ENCODE data around the gene RBFOX2. TPM values are rescaled to one million over a fixed set of nuclear protein-coding genes. Genes with fewer than 3 reads are reported as not detected.

Gene RBFOX2
- total and polyA plus RNA-seq, 2 donors (not counting 3 experiments of a cell fraction or from before 2014, with no cell fraction given) = 125 to 142 TPM

DNA sequence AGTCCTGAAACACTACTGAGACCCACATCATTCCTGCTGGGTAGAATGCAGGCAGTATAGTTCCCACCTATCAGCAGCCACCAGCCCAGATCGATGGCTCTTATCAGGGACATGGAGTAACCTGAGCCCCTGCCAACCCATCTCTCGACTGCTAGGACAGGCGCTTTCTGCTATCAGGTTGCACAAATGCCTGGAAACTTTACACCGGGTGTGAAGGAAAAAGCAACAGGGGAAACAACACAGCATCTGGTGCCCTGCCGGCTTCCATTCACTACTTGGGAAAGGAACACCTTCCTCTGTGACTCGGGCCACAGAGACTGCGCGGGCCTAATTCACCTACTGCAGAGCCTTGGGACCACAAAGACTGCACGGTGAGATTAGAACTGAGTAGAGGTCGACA lies 18.5 kb downstream of the RBFOX2 start:
- Histone ChIP-seq H3K4me2 (ENCODE audit: insufficient read depth, low read length) (no peak overlapping the region), H3K9ac (replicated peaks; ENCODE audit: extremely low read depth, insufficient read depth, low read length) (no peak overlapping the region), H3K27me3 (ENCODE audit: control insufficient read depth in 2 of 2, insufficient read depth in 2 of 2, low read length in 2 of 2) (no peaks in the 10 kb centered on the region), H3K36me3 (ENCODE audit: control insufficient read depth in 2 of 2, extremely low read depth in 1 of 2, insufficient read depth in 2 of 2, low read length in 2 of 2) (no peaks in the 10 kb centered on the region), H2AFZ (ENCODE audit: low read depth, low read length) (no peak overlapping the region), H4K20me1 (replicated peaks; ENCODE audit: control insufficient read depth, extremely low read depth, insufficient read depth, low read length) (peaks cover 5% of the 10 kb centered on the region), H3K9me3 (replicated peaks; ENCODE audit: control insufficient read depth, insufficient read depth, low read length) (no peaks in the 10 kb centered on the region), H3K4me1 (ENCODE audit: control insufficient read depth, extremely low read depth, insufficient read depth, low read length) (peaks cover 13% of the 10 kb centered on the region), H3K27ac (ENCODE audit: insufficient read depth, low read depth, low read length) (no peak overlapping the region), H3K4me3 (replicated peaks in 1 of 3; ENCODE audit: insufficient read depth in 1 of 3, low read depth in 1 of 3, low read length in 3 of 3) (no peak overlapping the region), H3K79me2 (ENCODE audit: control insufficient read depth, insufficient read depth, low read length) (peaks cover 68% of the 10 kb centered on the region), H3K9me1 (replicated peaks; ENCODE audit: control insufficient read depth, extremely low read depth, insufficient read depth, low read length) (no peaks in the 10 kb centered on the region)
- BruUV-seq (replicated peaks) = no TSS peak
- POLR2A ChIA-PET = no interaction called here
- CTCF ChIA-PET = no interaction called here
- TF ChIP-seq JUN (IDR thresholded peaks at IDR 0.05; ENCODE audit: borderline replicate concordance, insufficient read depth, insufficient read length, low read depth) (no peak), POLR2A (IDR thresholded peaks at IDR 0.05; ENCODE audit: low read depth, low read length) (no peak), POLR2AphosphoS5 (IDR thresholded peaks at IDR 0.05; ENCODE audit: insufficient read depth, low read depth, low read length) (no peak), GATA2 (IDR thresholded peaks at IDR 0.05; ENCODE audit: insufficient read depth, insufficient read length, low read depth, low read length) (no peak), FOS (IDR thresholded peaks at IDR 0.05; ENCODE audit: borderline replicate concordance, insufficient read depth, low read length) (no peak), EZH2 (IDR thresholded peaks at IDR 0.05; ENCODE audit: borderline replicate concordance, low read depth, low read length, severe bottlenecking) (no peak)
- TF ChIP-seq, protein P1, sequence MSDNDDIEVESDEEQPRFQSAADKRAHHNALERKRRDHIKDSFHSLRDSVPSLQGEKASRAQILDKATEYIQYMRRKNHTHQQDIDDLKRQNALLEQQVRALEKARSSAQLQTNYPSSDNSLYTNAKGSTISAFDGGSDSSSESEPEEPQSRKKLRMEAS (IDR thresholded peaks at IDR 0.05; ENCODE audit: insufficient read depth, insufficient read length) = no peak
- TF ChIP-seq, protein P2, sequence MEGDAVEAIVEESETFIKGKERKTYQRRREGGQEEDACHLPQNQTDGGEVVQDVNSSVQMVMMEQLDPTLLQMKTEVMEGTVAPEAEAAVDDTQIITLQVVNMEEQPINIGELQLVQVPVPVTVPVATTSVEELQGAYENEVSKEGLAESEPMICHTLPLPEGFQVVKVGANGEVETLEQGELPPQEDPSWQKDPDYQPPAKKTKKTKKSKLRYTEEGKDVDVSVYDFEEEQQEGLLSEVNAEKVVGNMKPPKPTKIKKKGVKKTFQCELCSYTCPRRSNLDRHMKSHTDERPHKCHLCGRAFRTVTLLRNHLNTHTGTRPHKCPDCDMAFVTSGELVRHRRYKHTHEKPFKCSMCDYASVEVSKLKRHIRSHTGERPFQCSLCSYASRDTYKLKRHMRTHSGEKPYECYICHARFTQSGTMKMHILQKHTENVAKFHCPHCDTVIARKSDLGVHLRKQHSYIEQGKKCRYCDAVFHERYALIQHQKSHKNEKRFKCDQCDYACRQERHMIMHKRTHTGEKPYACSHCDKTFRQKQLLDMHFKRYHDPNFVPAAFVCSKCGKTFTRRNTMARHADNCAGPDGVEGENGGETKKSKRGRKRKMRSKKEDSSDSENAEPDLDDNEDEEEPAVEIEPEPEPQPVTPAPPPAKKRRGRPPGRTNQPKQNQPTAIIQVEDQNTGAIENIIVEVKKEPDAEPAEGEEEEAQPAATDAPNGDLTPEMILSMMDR (IDR thresholded peaks at IDR 0.05; ENCODE audit: extremely low read depth in 1 of 2, insufficient read depth in 1 of 2, low read depth in 1 of 2, low read length in 2 of 2) = no peak
- intact Hi-C loops (cut with micrococcal nuclease) (loop anchor here (2.0 kb wide), 1 partner anchor 17 kb away; no protein-coding TSS in a partner anchor), dilution Hi-C loops (cut with MboI; ENCODE audit: extremely low pct_ligation_motif_present, low sequenced_read_pairs) (no loop called here)
- no peak for DNase-seq (ENCODE audit: low read depth, low spot score)
- FAIRE-seq = no peak
